GM21529 (cell line): ENCODE measurements around the gene METTL16.

Experiments used
- ATAC-seq: cut with Tn5 transposase; IDR thresholded peaks from one replicate; pipeline ENCODE4 v1.9.1; 2021; ENCODE audit not compliant: unreplicated experiment

Gene METTL16

GRCh38 chr17:2416010-2416734 lies 95.5 kb downstream of the METTL16 start:
- ATAC-seq, result peak; percentile 49

- ATAC-seq, result no peak
Measured at GRCh38 chr17:2415081-2415480, 96.6 kb downstream of the METTL16 start.

GRCh38 chr17:2414446-2415064 lies 97.1 kb downstream of the METTL16 start:
- no peak for ATAC-seq

- ATAC-seq, result no peak
Measured at GRCh38 chr17:2412561-2413021, 99.1 kb downstream of the METTL16 start.

GRCh38 chr17:2410951-2411350 lies 100.7 kb downstream of the METTL16 start:
- no peak for ATAC-seq

- no peak for ATAC-seq
Measured at GRCh38 chr17:2406903-2407790, 104.5 kb downstream of the METTL16 start.

- ATAC-seq, result no peak
Measured at GRCh38 chr17:2406271-2406902, 105.3 kb downstream of the METTL16 start.

- ATAC-seq, result no peak
Measured at GRCh38 chr17:2405247-2405926, 106.3 kb downstream of the METTL16 start.

GRCh38 chr17:2403044-2403443 lies 108.6 kb downstream of the METTL16 start:
- no peak for ATAC-seq

- no peak for ATAC-seq
Measured at GRCh38 chr17:2402544-2402943, 109.1 kb downstream of the METTL16 start.

GRCh38 chr17:2401426-2402221 lies 110.1 kb downstream of the METTL16 start:
- ATAC-seq, result peak; percentile 42

- ATAC-seq, result peak; percentile 25
Measured at GRCh38 chr17:2400877-2401425, 110.7 kb downstream of the METTL16 start, which contains the start of gene MNT. Gene MNT, minus strand, starts transcription at chr17:2401060. Its CDS starts 348 bp downstream, at chr17:2400712.

- ATAC-seq, result no peak
Measured at GRCh38 chr17:2400474-2400866, 111.2 kb downstream of the METTL16 start.

- ATAC-seq, result peak; percentile 37
Measured at GRCh38 chr17:2399572-2400473, 111.9 kb downstream of the METTL16 start.

GRCh38 chr17:2398655-2399571 lies 112.8 kb downstream of the METTL16 start:
- no peak for ATAC-seq

- no peak for ATAC-seq
Measured at GRCh38 chr17:2398182-2398581, 113.5 kb downstream of the METTL16 start.
